B cell (primary cell): ENCODE data around the gene BUB1B. TPM values are rescaled to one million over a fixed set of nuclear protein-coding genes. Genes with fewer than 3 reads are reported as not detected.

ENCODE experiments used
- ATAC-seq: fragments of 200-7000 bp; cut with Tn5 transposase; one replicate; pipeline ENCODE4 v1.10.0; 2021; ENCODE audit warnings: low read depth, mild to moderate bottlenecking, moderate number of reproducible peaks, moderate library complexity
- CTCF ChIA-PET: fragments of 350-600 bp; sonication (Branson Sonifier 250); formaldehyde crosslinking; loops from one replicate; lab custom pipeline; 2021; ENCODE audit warnings: antibody characterized with exemption, inconsistent platforms; lab: Charles Lee
- POLR2A ChIA-PET: fragments of 350-600 bp; sonication (Branson Sonifier 250); formaldehyde crosslinking; loops from one replicate; lab custom pipeline; 2021; ENCODE audit warnings: antibody characterized with exemption; lab: Charles Lee
- DNase-seq: peaks from one replicate; pipeline ENCODE4 v3.0.0; 2013
- H2AFZ ChIP-seq: 2 replicates; pipeline ENCODE4 v1.6.1; 2012; ENCODE audit warnings: mild to moderate bottlenecking, low read depth, low read length; ENCODE audit not compliant: insufficient read depth, poor library complexity, severe bottlenecking
- H3K27ac ChIP-seq, 2 donors: 1 replicate in 1 of 2; 2 replicates in 1 of 2; pipeline ENCODE4 v1.5.1; 2012 to 2013; ENCODE audit warnings: low read length in 2 of 2, mild to moderate bottlenecking in 2 of 2, moderate library complexity in 1 of 2
- H3K27me3 ChIP-seq, 4 experiments: fragments of 200-600 bp in 1 of 4; sonication (generic) in 1 of 4; replicated peaks in 1 of 4; 1 replicate in 2 of 4; 2 replicates in 2 of 4; pipeline versions ENCODE4 v1.6.1 to v1.7.0; 2013 to 2016; ENCODE audit warnings: low read length in 3 of 4, mild to moderate bottlenecking in 2 of 4, mixed read lengths in 1 of 4, moderate library complexity in 1 of 4; ENCODE audit not compliant: insufficient read depth in 4 of 4, control insufficient read depth in 3 of 4; ENCODE audit errors: control extremely low read depth in 1 of 4
- H3K36me3 ChIP-seq, 2 experiments: replicated peaks in 1 of 2; 1 replicate in 1 of 2; 2 replicates in 1 of 2; pipeline versions ENCODE4 v1.6.1 to v1.7.1; 2013; ENCODE audit warnings: low read length in 1 of 2; ENCODE audit not compliant: insufficient read depth in 2 of 2, control insufficient read depth in 1 of 2; ENCODE audit errors: control extremely low read depth in 1 of 2, extremely low read depth in 1 of 2
- H3K4me1 ChIP-seq, 2 donors: fragments of 200-600 bp in 1 of 2; sonication (generic) in 1 of 2; 1 replicate in 1 of 2; 2 replicates in 1 of 2; pipeline versions ENCODE4 v1.5.1 to v1.6.1; 2013 to 2017; ENCODE audit warnings: low read length in 2 of 2; ENCODE audit not compliant: control insufficient read depth in 2 of 2, insufficient read depth in 2 of 2
- H3K4me2 ChIP-seq: replicated peaks from 2 replicates; pipeline ENCODE3; 2012; ENCODE audit warnings: mild to moderate bottlenecking, low read depth, low read length; ENCODE audit not compliant: poor library complexity, severe bottlenecking
- H3K4me3 ChIP-seq, 5 experiments: fragments of 200-600 bp in 1 of 5; sonication (generic) in 1 of 5; 1 replicate in 3 of 5; 2 replicates in 2 of 5; pipeline versions ENCODE4 v1.5.1 to v1.7.0; 2011 to 2016; ENCODE audit warnings: low read length in 4 of 5, mild to moderate bottlenecking in 4 of 5, low read depth in 2 of 5, control low read depth in 1 of 5, moderate library complexity in 1 of 5; ENCODE audit not compliant: insufficient read depth in 1 of 5; ENCODE audit errors: control extremely low read depth in 1 of 5, extremely low read depth in 1 of 5
- H3K79me2 ChIP-seq: fragments of 200-600 bp; sonication (generic); one replicate; pipeline ENCODE4 v1.6.0; 2016; ENCODE audit warnings: low read length; ENCODE audit not compliant: control insufficient read depth, insufficient read depth
- H3K9ac ChIP-seq: fragments of 200-600 bp; sonication (generic); 2 replicates; pipeline ENCODE4 v1.6.1; 2017; ENCODE audit warnings: mild to moderate bottlenecking, low read length, moderate library complexity
- H3K9me3 ChIP-seq, 3 donors: one replicate each; pipeline versions ENCODE4 v1.6.1 to v1.7.1; 2013; ENCODE audit warnings: low read length in 2 of 3; ENCODE audit not compliant: control insufficient read depth in 2 of 3, insufficient read depth in 1 of 3; ENCODE audit errors: control extremely low read depth in 1 of 3
- H4K20me1 ChIP-seq: 2 replicates; pipeline ENCODE4 v1.6.0; 2012; ENCODE audit warnings: mild to moderate bottlenecking, low read length; ENCODE audit not compliant: insufficient read depth, control insufficient read depth, poor library complexity, severe bottlenecking
- H3K27ac Mint-ChIP-seq: one replicate; pipeline ENCODE4 v1.8.0; 2021; ENCODE audit warnings: mixed read lengths
- H3K27me3 Mint-ChIP-seq: one replicate; pipeline ENCODE4 v1.8.0; 2021; ENCODE audit warnings: mixed read lengths
- H3K4me1 Mint-ChIP-seq: one replicate; pipeline ENCODE4 v1.8.0; 2021; ENCODE audit warnings: mixed read lengths
- H3K4me3 Mint-ChIP-seq: one replicate; pipeline ENCODE4 v1.8.0; 2021; ENCODE audit warnings: mixed read lengths
- H3K9me3 Mint-ChIP-seq: one replicate; pipeline ENCODE4 v1.8.0; 2022; ENCODE audit warnings: mixed read lengths; ENCODE audit not compliant: insufficient read depth
- CTCF ChIP-seq: fragments of 200-600 bp; IDR thresholded peaks from one replicate; pipeline ENCODE4 v1.8.0; 2022; ENCODE audit warnings: antibody characterized with exemption, mild to moderate bottlenecking
- EZH2 ChIP-seq: IDR thresholded peaks from 2 replicates; pipeline ENCODE4 v1.6.1; 2012; ENCODE audit warnings: borderline replicate concordance, low read depth, mild to moderate bottlenecking, moderate library complexity, low read length; ENCODE audit not compliant: insufficient read depth, poor library complexity, severe bottlenecking
- WGBS: methylation state at CpG from one replicate; pipeline ENCODE4 v1.1.5; 2013; ENCODE audit warnings: missing lambda C conversion rate; ENCODE audit not compliant: insufficient coverage; 5-methylcytosine and 5-hydroxymethylcytosine counted together
- intact Hi-C: fragments of 100-400 bp; cut with micrococcal nuclease; formaldehyde crosslinking; loops from one replicate; pipeline ENCODE4 v1.10.0; 2022
- polyA plus RNA-seq: library from polyadenylated mRNA; depleted of rRNA; stranded (reverse); fragments of >200 nt; gene quantifications from 2 replicates; pipeline ENCODE4 v1.2.3, GENCODE V29; 2012
- total RNA-seq, 2 donors: library from RNA; stranded (reverse); fragments of 120-200 nt in 1 of 2; gene quantifications; 1 replicate in 1 of 2; 2 replicates in 1 of 2; pipeline versions ENCODE4 v1.2.3 to v1.2.4, GENCODE V29; 2013 to 2022

The BUB1B gene
- total and polyA plus RNA-seq, 2 donors (not counting 1 experiment from before 2014, with no cell fraction given), result 0.70 to 4.4 TPM

DNA sequence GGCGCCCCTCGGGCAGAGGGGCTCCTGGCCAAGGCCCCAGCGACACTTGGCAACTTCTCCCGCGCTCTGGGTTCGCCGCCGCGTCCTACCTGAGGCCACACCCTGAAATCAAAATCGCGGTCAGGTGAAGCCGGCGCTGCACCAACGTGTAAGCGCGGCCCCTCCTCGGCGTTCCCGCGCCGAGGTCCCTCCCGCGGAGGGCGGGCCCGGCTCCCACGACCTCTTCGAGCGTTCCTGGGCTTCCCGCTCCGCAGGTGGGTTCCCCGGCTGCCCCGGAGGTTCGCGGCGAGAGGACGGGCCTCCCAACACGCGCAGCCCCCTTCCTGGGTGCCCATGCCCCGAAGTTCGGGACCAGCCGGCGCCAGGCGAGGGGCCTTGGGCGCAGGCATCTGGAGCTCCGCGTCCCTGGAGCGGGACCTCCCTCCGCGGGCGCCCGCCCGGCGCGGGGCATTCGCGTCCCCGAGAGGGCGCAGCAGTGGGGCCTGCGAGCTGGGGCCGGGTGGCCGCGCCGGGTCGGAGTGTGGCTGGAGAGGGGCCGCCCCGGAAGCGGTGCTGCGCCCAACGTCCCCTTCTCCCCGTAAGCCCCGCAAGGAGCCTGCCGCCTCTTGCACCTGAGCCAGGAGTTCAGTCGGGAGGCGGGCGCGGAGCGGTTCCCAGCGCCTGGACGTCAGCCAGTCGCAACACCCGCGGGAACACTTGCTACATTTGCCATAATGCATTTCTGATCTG lies 91.7 kb downstream of the BUB1B start:
- H3K9ac ChIP-seq, result peak overlapping the region; percentile 68
- peaks cover 10 to 17% of the 10 kb centered on the region in 2 donors for H3K4me1 ChIP-seq
- H3K4me2 ChIP-seq, result peak overlapping the region; percentile 93
- H3K36me3 ChIP-seq, result no peaks in the 10 kb centered on the region
- TF ChIP-seq CTCF (no peak), EZH2 (no peak)
- peaks cover 0 to 35% (median 12%) of the 10 kb centered on the region in 4 experiments for H3K27me3 ChIP-seq
- ATAC-seq (peak; percentile 71), DNase-seq (peak; percentile 50)
- H4K20me1 ChIP-seq, result no peaks in the 10 kb centered on the region
- ChIA-PET POLR2A (no interaction called here), CTCF (interaction anchor here (1.0 to 1.5 kb wide), 2 partner anchors 12 to 26 kb away, joined by 3 read pairs; no protein-coding TSS in a partner anchor)
- H3K27ac ChIP-seq, result no peak overlapping the region
- Mint-ChIP-seq H3K4me3 (peak overlapping the region; percentile 89), H3K4me1 (peaks cover 10% of the 10 kb centered on the region), H3K27me3 (peaks cover 27% of the 10 kb centered on the region), H3K9me3 (no peaks in the 10 kb centered on the region), H3K27ac (no peak overlapping the region)
- 2% methylated on average over 82 of the region's 82 CpGs for WGBS
- no peaks in the 10 kb centered on the region for H3K79me2 ChIP-seq
- peak overlapping the region in 4 of 5 experiments; percentile 37 to 64 (median 54) for H3K4me3 ChIP-seq
- H3K9me3 ChIP-seq, result peaks cover 0 to 6% (median 0%) of the 10 kb centered on the region in 3 donors
- intact Hi-C loops, result no loop called here
- H2AFZ ChIP-seq, result peak overlapping the region; percentile 77
